ENCODE results near the gene TOMT.
A peak's percentile ranks its signal among the peaks of the same experiment; 100 is the strongest.

Gene TOMT

DNA sequence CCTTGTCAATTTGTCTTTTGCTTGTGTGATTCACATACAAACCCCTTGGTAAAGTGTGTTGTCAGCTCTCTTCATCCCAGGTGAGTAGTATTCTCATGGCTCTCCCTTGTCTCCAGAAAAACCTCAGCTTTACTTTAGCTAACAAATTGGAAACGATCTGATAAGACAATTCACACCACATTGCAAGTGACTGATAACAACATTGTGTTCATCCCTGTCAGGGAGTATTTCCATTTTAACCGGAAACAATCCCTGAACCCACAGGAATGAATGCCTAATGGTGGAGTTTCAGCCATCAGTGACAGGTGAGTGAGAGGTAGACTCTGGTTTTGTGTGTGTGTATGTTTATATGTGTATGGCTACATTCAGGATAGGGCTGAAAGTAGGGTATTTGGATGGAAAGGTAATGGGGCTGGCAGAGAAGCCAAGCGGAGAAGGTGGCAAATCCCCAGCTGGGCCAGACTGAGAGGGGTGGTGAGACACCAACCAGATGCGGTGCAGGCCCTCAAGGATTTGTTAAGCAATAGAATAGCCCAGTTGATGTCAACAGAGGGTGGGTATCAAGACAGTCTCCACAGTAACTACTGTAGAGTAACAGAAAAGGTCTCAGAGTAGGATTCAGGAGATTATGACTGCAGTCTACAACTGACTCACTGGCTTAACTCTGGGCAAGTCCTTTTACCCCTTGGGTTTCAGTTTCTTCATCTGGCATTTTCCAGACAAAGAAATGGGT is 17.5 kb upstream of the TOMT start:
- no peak for DNase-seq (ENCODE audit: low spot score)

DNA sequence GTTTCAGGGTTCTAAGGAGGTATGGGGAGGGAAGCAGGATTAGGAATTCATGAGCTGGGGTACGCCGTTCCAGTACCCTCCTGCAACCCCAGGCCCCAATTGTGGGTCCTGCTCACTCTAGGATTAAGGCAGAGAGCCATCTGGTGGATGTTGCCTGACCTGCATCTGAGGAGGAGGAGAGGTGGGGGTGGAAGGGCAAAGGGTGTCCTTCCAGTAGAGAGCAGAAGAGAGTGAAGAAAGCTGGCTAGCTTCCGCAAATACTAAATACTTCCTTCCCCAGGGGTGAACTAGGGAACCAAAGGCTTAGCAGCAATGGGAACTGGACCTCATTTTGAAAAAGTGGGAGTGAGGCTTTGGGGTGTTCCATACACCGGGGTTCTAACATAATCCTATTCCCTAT is 14.4 kb upstream of the TOMT start:
- DNase-seq (ENCODE audit: low spot score), result peak; percentile 85

DNA sequence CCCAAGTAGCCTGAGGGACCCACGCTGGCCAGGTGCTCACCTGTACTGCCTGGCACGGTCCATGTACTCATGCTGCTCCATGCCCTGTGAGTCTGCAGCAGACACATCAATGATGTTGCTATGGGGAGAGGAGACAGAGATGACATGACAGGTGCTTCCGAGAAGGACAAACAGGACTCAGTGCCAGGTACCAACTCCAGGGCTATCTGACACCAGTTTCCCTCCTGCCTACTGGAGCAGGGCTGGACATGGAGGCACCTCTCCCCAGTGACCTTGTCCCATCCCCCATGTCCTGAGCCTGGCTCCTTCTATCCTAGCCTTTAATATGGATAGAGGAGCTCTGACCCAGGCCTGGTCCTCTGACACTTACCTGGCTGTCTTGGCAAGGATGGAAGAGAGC is 7.0 kb upstream of the TOMT start:
- DNase-seq (ENCODE audit: low spot score), result no peak

DNA sequence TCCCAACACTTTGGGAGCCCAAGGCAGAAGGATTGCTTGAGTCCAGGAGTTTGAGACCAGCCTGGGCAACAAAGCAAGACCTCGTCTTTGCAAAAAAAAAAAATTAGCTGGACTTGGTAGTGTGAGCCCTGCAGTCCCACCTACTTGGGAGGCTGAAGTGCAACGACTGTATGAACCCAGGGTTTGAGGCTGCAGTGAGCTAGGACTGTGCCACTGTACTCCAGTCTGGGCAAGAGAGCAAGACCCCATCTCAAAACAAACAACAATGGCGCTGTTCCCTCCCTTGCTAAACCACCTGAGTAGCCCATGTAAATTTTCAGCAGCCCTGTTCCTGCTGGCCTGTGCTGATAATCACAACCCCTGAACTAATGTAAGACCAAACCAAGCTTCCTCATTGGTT is 5.7 kb upstream of the TOMT start:
- DNase-seq (ENCODE audit: low spot score), result no peak

DNA sequence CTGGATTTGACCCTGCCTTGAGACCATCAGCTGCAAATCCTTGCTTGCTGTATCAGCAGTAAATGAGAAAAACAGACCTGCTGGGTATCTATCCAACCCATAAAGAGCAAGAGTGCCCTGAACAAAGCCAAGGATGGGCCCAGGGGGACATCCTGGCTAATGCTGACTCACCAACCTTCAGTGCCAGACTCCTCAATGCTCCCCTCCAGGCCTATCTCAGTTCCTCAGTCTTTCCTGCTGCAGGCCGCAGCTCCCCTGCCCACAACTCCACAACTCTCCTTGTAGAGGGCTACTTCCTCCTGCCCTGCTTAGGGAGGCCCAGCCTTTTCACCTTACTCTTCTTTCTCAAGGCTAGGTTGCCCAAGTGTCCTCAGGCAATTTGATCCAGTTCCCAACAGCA is 5.3 kb upstream of the TOMT start:
- no peak for DNase-seq (ENCODE audit: low spot score)

DNA sequence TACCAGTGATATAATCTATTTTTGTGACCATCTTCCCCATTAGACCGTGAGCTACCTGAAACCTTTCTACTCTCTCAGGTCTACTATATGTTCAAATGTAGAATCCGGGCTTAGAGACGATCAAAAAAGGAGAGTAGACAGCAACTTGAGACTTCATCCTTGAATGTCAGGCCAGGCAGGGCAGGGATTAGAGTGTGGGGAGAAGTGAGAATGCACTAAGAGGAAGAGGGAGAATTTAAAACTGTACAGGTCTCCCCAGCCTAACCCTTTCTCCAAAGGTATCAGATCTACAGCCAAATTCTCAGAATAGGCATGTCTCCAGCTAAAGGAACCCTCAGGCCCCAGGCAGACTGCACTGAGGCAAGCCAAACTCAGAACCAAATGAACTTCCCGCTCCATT is 3.6 kb upstream of the TOMT start:
- no peak for DNase-seq (ENCODE audit: low spot score)

DNA sequence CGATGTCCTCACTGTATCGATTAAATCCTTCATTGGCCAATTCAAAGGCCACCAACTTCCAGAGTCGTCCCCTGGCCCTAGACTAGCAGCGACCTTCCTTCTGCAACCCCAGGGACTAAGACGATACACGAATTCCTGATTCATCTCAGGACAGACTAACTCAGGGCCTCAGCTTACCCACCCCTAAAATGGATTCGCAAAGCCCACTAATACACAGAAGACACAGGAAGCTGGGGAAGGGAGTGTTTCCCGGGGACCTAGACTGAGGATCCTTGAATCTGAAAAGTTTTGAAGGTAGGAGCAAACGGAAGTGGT is 3.1 kb upstream of the TOMT start:
- DNase-seq (ENCODE audit: low spot score), result no peak

DNA sequence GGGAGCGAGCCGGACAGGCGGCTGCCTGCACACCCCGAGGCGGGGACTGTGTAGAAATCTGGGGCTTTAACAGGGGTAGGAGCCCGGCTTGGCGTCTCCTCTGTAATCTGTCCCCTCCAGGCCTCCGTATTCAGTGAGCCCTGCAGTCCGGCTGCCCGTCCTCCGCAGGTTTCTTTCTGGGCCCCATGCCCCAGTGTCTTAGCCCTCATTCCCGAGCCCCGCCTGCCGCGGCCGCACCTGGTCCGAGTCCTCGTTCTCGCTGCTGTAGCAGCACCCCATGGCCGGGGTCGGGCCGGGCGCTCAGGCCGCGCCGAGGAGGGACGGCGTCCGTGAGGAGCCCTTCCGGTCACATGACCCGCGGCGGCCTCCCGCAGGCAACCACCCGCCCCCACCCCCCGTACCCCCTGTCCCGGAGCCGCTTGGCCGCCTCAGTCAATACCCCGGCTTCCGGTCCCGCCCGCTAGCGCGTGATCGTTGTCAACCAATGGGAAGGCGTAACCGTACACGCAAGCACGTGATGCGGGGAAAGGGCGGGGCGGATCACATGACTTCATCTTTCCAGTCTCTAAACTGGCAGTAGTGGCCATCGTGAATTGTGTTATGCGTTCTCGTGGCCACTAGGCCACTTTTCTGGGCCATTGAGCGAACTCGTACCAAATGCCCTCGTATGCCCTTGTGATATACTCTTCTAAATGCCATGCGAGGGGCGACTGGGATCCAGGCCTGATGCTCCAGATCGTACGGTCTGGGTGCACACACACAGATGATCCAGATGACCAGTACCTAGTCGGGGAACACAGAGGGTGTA is 2.6 kb upstream of the TOMT start, which contains the start of gene LAMTOR1:
TSS of gene LAMTOR1 (minus strand) at position 352 of the 808 bp plus-strand sequence. CDS start at position 279, 73 bp downstream.
- DNase-seq (ENCODE audit: low spot score), result peak; percentile 98

DNA sequence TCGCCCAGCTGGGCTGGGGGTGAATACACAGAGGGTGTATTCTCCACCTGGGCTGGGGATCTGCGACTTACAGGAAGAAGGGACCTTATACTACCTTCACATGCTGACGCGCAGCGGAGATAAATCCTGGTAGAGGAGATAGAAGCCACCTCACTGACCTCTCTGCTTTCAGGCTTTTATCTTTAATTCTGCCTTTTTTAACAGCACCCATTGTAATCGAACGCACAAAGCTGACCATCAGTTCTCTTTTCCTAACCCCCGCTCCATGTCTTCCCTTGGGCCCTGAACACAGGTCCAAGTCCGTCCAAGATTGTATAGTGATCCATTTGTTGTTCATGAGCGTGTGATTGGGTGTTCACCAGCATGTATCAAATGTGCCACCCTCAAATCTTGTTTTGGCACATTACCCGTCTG is 2.0 kb upstream of the TOMT start:
- DNase-seq (ENCODE audit: low spot score), result no peak

DNA sequence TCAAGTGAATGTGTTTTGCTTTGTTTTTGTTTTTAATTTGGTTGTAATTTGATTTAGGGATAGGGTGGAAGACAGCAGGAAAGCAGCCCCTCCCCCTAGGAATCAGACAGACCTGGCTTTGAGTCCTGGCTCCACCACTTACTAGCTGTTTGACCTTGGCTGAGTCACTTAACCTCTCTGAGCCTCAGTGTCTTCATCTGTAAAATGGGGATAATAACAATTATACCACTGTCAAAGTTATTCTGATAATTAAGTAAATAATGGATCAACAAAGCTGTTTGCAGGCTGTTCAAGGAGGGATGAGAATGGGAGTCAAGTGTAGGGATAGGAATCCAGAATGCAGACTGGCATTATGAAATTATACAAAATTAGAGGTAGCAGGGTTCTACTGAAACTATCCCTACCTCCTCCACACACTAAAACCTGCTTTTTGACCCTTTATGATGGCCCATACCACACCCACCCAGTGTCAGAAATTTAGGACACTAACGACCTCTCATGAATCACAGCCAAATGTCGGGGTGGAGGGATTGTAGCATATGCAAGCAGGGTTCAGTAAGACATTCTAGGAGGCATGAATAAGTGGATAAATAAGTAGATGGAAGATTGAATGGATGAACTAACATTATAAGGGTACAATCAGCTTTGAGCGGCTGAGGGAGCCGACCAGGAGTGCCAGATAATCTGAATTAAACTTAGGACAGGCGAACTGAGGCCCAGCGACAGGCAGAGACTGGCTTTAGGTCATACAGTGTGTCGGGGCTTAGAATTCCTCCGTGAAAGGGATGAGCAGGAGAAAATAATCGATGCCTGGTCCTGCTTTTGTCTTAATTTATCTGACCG is 5.8 kb downstream of the TOMT start:
- DNase-seq (ENCODE audit: low spot score), result no peak

DNA sequence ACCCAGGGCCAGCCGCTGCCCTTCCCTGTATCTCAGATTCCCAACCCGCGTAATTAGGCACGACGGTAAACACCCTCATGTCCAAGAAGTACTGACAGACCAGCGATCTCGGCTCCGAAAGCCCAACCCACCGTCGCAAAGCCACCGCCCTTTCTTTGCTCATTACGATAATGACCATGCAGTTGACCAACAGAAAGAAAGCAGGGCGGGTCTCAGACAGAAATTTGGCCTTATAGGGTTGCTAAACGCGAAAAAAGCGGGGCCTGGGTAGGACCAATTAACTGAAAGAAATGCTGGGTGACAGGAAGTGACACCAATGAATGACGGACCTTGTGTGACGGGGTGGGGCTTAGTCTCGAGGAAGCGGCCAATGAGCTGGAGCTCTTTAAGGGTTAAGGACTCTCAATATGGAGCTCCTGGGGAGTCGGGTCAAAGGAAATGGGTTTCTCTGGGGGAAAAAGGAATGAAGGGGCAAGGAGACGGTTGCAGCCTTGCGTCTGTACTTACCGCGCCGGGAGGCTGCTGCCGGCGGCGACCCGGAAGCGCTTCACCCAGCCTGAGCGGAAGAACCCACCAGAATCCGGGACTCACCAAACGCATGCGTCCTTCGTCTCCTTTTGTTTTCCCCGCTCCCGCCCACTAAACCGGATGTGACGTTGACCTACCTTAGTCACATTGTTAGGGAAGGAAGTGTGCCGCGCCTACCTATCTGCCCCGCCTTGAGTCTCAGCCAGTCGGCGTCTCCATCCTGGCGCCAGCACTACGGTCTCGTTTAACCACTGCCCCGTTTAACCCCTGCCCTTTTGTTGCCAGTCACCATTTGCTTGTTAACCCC is 6.6 kb downstream of the TOMT start, which contains the start of gene ANAPC15:
TSS of gene ANAPC15 (minus strand) at position 553 of the 835 bp plus-strand sequence. CDS start 1,419 bp downstream, outside the sequence.
- DNase-seq (ENCODE audit: low spot score), result peak; percentile 90

DNA sequence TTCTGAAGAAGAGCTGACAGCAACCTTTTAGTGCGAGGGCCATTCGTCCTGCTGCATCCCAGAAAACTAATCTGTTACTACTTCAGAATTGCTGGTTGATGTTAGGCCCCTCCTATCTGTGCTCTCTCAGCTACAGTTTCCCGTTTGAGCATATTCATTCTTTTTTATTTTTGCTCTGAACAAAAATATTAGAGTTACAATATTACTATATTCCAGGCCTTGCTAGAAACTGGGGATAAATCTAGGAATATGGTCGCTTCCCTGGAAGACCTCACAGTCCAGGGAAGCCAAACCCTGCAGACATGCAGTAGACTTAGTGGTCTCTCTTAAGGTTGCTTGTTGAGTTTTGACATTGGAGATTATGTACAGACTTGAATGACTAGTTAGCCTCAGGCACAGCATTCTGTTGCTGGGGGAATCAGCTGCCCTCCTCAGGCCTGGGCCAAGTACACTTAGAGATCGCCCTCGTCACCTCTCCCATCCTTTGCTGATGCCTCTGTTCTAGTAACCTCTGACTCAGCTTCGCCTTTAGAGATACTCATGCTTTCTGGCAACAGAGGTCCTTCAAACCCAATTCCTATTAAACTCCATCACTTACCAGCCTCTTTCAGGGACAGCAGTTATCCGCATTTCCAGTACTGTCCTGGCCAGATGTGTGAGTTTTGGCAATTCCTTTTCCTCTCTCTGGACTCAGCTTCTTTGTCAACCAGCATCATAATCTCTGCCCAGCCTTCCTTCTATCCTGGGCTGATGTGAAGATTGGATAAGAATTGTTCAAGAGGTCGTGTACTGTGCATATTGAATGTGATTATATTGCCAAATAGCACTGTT is 7.5 kb downstream of the TOMT start:
- DNase-seq (ENCODE audit: low spot score), result no peak

DNA sequence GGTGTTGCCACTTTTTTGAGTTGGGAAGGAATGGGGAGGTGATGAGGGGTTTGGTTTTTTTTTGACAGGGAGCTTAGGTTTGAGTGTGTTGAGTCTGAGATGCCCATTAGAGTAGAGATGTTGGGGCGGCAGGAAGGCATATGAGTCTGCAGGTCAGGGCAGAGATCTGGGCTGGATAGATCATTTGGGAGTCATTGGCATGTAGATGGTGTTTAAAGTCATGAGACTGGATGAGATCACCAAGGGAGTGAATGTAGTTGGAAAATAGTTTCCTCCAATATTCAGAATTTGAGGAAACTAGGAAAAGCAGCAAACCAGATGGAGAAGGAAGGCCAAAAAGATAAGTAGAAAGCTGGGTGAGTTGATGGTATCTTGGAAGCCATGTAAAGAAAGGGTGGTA is 8.8 kb downstream of the TOMT start:
- no peak for DNase-seq (ENCODE audit: low spot score)

DNA sequence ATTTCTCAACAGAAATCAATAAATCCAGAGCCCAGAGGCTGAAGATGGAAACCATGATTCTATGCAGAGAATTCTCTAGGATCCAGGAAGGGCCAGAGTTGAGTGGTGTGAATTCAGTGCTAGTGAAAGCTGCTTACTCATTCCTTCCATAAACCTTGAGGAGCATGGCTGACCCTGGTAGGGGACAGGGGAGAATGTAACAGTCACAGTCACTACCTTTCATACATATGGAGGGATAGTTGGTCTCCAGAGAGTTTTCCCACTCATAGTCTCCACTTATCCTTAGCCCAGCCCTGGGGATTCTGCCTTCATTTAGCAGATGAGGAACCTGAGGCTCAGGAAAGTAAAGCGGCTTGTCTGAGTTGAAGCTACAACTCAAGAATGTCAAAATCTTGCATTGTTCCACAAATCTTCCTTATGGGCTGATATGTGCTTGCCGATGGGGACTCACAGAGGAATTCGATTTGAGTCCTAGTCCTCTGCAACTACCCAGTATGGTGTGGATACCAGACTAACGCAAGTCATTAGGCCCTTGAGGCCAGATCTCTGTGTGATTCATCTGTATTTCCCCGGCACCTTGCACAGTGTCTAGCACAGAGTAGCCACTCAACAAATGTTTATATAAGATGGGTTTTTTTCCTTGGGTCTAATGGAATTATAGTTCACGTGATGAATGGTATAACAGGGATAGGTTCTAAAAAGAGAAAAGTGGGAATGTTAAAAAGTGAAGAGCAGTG is 10.5 kb downstream of the TOMT start:
- no peak for DNase-seq (ENCODE audit: low spot score)

DNA sequence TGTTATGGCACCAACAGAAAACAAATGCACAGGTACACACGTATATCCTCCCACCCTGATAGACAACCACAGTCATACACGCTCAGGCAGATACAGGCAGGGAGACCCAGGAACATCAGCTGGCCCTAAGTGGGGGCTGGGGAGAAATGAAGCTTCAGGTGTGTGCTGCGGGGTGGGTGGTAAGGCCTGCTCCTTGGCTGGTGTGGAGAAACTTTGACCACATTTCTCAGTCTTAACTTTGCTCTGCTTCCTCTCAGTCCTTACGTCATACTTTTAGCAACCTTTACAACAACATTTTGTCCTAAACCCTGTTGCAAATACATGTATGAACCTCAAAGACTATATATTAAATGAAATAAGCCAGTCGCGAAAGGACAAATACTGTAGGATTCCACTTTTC is 13.5 kb downstream of the TOMT start:
- no peak for DNase-seq (ENCODE audit: low spot score)

DNA sequence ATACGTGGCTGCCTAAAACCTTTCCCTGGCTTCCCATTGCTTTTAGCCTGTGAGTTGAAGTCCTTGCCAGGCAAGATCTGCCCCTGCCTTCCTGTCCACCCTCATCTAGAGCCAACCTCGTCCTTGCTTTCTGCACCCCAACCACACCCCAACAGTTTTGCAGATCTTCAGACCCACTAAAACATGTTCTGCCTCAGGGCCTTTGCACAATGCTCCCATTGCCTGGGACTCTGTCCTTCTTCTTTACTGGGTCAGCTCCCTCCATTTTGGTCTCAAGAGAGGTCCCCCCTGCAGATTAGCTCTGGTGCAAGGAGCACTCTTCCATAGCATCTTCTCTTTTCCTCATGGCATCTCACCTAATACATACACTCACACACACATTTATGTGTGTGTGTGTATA is 15.2 kb downstream of the TOMT start:
- DNase-seq (ENCODE audit: low spot score), result no peak

DNA sequence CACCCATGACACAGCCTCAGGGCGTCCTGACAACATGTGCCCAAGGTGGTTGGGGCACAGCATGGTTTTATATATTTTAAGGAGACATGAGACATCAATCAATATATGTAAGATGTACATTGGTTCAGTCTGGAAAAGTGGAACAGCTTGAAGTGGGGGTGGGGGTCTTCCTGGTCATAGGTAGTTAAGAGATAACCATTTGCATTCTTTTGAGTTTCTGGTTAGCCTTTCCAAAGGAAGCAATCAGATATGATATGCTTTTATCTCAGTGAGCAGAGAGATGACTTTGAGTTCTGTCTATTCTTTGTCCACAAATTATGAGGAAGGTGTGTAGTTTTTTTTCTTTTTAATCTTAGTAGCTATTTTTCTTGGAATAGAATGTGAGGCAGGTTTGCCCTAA is 16.9 kb downstream of the TOMT start:
- no peak for DNase-seq (ENCODE audit: low spot score)

DNA sequence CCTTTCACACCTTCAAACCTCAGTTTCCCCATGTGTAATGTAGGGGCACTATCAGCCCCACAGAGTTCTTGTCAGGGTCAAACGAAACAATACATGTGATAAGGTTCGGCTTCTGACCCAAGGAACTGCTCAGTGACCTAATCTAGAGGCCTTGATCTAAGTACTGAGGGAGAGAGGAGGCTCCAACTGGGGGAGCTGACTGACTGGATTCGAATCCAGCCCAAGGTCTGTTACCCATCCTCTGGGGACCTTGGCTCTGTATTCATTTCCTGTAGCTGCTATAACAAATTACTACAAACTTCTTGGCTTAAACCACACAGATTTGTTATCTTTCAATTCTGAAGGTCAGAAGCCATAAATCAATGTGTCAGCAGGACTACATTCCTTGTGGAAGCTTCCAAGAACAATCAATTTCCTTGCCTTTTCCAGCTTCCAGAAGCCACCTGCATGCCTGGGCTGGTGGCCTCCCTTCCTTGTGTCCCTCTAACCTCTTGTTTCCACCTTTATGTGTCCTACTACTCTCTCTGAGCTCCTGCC is 17.5 kb downstream of the TOMT start:
- DNase-seq (ENCODE audit: low spot score), result no peak

DNA sequence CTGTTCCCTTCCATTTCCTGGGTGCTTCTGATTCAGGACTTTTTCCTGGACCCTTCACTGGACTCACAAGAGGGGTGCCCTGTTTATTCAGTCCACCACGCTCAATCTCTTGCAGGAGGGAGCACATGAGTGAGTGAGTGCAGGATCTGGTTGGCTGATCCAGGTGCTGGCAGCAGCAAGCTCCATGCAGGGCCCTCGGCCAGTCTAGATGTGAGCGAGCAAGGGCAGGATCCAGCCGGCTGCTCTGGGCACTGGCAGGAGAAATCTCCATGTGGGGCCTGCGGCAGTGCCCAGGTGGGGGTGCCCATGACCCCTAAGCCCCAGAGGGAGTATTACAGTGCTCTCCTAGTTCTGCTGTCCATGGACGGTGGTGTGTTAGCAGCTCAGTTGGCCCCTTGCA is 18.3 kb downstream of the TOMT start:
- DNase-seq (ENCODE audit: low spot score), result no peak

DNA sequence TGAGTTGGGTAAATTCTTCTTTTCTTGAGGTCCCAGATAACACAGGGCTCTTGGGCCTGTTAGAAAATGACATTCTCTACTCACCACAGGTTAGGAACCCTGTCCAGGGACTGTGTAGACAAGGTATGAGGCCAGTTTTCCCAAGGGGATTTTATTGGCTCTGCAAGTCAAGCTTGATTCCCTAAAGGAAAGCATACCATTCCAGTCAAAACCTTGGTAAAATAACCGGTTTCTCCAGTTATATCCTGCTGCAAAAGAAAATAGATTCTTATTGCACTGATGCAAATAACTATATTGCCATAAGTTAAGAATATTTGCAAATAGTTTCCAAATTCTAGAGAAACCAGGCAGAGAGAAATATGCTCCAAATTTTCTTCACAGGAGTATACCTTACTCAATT is 20.2 kb downstream of the TOMT start:
- DNase-seq (ENCODE audit: low spot score), result no peak
